Germinal center (tissue), 1 donor: ENCODE measurements around the gene KNSTRN.

ENCODE experiments used
- DNase-seq: peaks from one replicate; pipeline ENCODE4 v3.0.0; 2012; ENCODE audit warnings: mixed read lengths, low spot score

Gene KNSTRN

DNA sequence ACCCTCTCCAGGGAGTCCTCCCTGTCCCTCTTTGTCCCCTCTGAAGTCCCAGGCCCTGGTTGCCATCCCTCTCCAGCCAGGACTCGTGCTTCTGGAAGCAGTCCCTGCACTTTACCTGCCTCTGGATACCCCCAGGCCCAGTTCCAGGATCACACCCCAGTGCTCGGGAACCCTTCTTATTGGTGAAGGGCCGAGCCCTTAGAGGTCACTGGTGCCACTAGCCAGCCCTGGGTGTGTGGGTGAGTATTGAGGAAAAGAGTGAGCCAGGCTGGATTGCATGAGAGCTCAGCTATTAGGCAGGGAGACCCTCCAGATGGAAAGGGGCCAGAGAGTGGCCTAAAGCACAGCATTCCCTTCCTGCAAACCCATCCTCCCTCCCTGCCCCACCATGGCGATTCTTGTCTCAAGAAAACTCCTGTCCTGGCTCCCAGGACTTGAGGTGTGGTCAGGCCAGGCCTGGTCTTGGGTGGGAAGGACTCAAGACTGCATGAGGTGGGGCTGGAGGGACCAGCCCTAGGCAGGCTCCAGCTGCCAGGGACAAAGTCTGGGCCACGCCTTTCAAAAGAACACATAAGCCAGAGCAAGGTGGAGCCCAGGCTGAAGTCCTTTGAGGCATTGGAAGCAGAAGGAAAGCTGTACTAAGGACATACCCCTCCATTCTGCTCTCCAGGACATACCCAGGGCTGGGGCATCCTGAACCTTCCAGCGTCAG, 36.5 kb upstream of the KNSTRN start:
- no peak for DNase-seq

GRCh38 chr15:40346579-40347558, 35.7 kb upstream of the KNSTRN start:
- DNase-seq = no peak

DNA sequence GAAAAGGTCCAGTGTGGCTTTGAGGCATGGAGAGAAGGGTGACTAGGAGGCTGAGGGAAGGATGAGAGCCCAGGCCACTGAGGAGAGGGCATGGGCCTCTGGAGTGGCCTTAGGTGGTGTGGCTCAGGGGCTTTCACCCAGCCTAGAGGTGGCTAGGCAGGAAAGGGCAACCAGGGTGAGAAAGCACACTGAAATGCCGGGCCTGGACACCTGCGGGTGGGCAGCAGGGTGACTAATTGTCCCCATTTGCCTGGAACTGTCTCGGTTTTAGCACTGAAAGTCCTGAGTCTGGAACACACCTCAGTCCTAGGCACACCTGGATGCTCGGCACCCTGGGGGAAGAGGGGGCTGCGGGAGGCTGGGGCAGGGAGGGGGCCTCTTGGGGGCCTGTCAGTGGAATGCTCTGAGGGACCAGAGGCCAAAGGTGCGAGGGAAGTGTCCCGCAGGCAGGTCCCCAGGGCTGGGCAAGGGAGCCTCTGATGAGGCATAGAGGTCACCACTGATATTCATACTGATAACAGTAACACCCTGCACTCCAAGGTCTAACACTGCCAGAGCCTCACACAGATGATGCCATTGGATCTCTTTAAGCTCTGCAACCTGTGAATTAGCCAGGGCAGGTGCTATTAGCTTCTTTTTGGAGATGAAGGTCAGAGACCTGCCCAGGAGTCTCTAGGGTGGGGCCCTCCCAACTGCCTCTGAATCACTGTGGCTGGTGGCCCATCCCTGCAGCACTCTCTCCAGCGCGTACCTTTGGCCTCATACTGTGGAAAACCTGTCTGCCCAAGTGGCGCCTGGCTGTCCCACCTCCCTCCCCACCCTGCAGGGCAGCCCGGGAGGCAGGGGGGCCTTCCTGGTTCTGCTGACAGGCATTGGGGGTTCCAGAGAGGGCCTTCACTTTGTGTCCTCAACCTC, 34.7 kb upstream of the KNSTRN start:
- DNase-seq = no peak

- no peak for DNase-seq
Observed at GRCh38 chr15:40348474-40348870, 34.0 kb upstream of the KNSTRN start.

DNA sequence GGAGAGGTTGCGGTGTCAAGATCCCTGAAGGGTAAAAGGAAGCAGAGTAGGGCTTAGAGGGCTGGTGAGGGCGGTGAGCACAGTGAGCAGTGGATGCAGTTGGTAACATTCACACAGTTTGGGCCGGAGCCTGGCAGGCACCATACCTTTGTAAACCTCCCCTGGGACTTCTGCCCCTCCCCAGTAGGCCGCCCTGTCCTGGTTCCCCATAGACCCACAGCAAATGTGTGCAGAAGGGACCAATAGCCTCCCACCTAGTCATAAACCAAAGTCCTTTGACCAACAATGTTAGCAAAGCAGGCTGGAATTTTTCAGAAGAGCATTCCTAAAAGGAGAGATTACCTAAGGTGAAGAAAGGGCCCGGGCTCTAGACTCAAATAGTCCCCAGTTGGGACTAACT, 33.4 kb upstream of the KNSTRN start:
- DNase-seq = no peak

GRCh38 chr15:40352281-40352901, 30.1 kb upstream of the KNSTRN start:
- no peak for DNase-seq

DNA sequence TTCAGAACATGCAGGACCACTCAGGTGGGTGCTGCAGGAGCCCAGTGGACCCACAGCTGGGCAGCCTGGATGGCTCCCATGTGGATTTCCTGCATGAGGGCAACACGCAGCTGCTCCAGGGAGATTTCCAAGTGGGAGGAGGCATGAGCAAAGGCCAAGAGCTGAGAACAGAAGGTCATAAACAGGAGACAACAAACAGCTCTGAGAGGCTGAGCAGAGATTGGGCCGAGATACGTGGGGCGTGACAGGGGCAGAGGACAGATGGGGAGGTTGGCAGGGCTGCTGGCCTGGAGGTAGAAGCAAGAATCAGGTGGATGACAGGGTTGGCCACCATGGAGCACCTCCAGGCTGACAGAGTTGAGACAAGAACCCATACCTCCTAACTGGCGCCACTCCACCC, 28.8 kb upstream of the KNSTRN start:
- DNase-seq = no peak

DNA sequence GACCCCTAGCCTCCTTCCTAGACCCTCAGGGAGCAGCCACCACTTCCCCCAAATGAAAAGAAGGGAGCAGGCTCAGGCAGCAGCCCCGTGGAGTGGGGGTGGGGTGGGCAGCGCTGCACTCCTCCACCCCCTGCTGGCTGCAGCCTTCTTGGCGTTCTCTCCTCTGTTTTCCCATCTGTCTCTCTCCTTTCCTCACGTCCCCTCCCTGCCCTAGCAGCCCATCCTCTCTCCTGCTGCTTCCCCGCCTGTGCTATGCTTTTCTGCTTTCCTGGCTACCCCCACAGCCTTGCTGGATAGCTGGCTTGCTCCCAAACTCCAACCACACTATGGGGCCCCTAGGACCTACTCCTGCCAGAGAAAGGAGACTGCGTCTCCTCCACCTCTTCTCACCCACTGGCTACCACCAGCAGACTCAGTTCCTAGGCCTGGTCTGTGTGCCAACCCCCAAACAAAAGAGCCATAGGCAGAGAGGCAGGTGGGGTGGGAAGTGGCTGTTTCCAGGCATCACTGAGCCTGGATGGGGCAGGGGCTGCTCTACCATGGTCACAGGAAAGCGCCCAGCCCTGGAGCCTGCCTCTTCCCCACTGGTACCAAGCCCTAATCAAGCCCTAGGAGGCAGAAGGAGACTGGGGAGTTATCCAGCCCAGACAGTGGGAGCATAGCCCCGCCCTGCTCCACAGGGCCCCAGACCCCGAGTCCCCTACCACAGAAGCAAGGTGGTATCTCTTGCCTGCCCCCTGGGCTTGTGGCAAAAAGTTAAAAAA, 27.9 kb upstream of the KNSTRN start:
- DNase-seq = no peak

GRCh38 chr15:40355976-40356585, 26.4 kb upstream of the KNSTRN start:
- no peak for DNase-seq

DNA sequence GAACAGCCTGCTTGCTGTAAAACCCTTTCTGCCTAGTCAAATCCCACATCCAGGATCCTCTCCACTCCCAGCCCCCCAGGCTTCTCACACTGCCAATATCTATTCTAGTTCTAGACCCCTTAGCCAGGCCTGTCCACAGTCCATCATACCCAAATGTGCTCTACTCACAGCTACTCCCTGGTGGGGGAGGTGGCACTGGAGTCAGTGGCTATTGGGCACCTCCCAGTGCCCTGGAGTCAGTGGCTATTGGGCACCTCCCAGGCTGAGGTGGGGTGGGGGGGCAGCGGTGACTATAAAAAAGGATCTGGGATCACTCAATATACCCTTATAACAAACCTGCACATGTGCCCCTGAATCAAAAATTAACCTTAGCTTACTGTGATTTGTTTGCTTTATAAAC, 25.3 kb upstream of the KNSTRN start:
- DNase-seq = no peak

DNA sequence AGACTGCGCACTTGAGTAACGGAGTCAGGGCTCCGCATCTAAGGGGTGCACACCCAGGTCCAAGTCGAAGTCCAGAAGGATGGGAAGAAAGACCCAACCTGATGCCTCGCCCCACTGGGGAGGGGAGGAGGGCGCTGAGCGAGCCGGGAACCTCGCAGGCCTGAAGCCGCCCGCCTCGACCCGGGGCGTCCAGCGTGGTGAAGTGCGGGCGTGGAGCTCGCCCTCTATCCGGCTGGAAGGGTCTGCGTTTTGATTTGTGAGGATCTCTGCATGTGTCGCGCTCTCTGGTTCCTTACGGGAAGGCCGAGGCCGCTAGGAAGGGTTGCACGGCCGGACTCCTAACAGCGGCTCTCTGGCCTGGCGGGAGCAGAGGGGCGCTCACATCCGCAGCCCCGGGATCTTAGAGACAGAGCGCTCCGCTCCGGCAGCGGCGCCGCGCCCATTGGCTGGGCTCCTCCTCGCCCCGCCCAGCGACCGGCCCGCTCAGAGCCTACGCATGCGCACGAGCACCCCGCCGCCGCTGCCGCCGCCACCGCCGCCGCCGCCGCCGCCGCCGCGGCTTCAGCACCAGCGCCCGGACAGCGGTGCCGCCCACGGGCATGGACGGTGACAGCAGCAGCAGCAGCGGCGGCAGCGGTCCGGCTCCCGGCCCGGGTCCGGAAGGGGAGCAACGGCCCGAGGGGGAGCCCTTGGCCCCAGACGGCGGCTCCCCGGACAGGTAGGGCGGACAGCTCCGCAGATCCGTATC, 24.6 kb upstream of the KNSTRN start, which contains the start of gene DISP2:
Gene DISP2 (plus strand): TSS at position 497 of the 748 bp plus-strand sequence. CDS start 103 bp downstream, at position 600.
- DNase-seq = peak; percentile 99

- DNase-seq = no peak
Observed at GRCh38 chr15:40358471-40359353, 23.8 kb upstream of the KNSTRN start.

GRCh38 chr15:40360015-40360414, 22.5 kb upstream of the KNSTRN start:
- no peak for DNase-seq

DNA sequence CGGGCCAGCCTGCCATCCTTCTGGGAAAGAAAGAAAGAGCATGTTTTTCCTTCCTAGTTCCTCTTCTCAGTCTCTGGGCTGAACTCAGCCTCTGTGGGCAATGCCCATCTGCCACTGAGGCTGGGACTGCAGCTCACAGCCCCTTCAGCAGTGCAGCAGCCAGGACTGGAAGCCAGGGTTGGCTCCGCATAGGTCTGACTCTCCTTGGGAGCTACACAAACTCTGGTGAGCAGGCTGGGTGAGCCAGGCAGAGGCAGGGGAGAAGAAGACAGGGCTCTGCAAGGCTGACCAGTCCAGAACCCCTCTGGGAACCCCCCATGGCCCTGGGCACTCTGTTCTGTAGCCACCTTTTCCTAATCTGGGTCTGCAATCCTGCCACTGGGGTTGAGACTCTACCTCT, 20.9 kb upstream of the KNSTRN start:
- no peak for DNase-seq

- DNase-seq = no peak
Observed at GRCh38 chr15:40363611-40364010, 18.9 kb upstream of the KNSTRN start.

DNA sequence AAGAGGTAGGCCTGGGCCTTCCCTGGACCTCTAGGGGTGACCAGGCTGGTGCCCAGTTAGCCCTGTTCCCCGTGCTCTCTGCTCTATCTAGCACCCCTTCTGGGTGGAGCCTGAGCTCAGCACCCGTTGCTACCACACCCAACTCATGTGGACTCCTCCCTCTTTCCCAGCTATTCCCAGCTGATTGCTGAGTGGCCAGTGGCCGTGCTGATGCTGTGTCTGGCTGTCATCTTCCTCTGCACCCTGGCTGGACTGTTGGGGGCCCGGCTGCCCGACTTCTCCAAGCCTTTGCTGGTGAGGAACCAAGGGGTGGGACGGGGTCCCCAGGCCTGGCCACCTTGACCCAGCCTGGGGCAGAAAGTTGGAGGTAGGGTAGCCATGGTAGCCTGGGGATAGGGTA, 18.3 kb upstream of the KNSTRN start:
- DNase-seq = no peak

DNA sequence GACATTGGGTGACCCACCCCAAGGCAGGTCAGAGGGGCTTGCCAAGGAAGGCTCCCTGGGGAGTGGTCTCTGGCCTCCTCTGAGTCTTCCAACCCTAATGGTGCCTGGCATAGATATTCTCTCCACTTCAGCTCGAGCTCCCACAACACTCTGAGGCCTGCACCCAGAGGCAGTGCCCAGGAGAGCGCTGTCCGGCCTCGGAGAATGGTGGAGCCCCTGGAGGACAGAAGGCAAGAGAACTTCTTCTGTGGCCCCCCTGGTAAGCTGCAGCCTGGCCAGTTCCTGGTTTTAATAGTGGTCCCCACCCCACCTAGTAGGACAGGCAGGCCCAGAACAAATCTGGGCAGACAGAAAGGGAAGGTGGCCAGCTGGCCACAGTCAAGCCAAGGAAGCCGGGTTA, 17.5 kb upstream of the KNSTRN start:
- DNase-seq = no peak

GRCh38 chr15:40365624-40366456, 16.7 kb upstream of the KNSTRN start:
- DNase-seq = no peak
